Measurements from ENCODE around the gene ST6GALNAC3. TPM values are rescaled to one million over a fixed set of nuclear protein-coding genes. Genes with fewer than 3 reads are reported as not detected.

The ST6GALNAC3 gene
- total RNA-seq, 1 donor from 2014 or later, result 22.0 TPM

DNA sequence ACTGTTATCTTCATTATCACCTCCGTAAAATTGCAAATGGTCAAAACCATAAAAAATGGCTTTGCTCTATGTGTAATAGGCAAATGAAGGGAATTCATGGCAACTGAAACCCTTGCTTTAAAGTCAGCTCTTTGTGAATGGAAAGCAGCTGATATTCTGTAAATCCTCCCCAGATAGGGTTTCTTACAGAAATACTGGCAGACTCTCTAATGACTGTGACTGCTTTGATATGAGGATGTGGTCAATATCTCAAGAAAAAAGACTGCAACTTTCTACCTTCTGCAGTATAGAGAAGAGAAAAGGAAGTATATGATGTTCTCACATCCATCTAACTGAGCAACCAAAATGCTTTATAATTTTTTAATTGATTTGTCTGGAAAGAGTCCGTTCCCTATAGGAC is 193.1 kb downstream of the ST6GALNAC3 start:
- no peak for DNase-seq (ENCODE audit: low read depth, low spot score)
- H3K27me3 Mint-ChIP-seq (ENCODE audit: low read depth), result no peaks in the 10 kb centered on the region
- H3K9me3 Mint-ChIP-seq, result no peaks in the 10 kb centered on the region
- TF ChIP-seq, protein P1, sequence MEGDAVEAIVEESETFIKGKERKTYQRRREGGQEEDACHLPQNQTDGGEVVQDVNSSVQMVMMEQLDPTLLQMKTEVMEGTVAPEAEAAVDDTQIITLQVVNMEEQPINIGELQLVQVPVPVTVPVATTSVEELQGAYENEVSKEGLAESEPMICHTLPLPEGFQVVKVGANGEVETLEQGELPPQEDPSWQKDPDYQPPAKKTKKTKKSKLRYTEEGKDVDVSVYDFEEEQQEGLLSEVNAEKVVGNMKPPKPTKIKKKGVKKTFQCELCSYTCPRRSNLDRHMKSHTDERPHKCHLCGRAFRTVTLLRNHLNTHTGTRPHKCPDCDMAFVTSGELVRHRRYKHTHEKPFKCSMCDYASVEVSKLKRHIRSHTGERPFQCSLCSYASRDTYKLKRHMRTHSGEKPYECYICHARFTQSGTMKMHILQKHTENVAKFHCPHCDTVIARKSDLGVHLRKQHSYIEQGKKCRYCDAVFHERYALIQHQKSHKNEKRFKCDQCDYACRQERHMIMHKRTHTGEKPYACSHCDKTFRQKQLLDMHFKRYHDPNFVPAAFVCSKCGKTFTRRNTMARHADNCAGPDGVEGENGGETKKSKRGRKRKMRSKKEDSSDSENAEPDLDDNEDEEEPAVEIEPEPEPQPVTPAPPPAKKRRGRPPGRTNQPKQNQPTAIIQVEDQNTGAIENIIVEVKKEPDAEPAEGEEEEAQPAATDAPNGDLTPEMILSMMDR (conservative IDR thresholded peaks at IDR 0.05), result no peak
- no peaks in the 10 kb centered on the region for H3K36me3 Mint-ChIP-seq (ENCODE audit: low read depth)
- no peak overlapping the region for H3K4me3 Mint-ChIP-seq
- peaks cover 19% of the 10 kb centered on the region for H3K4me1 Mint-ChIP-seq
- no peak overlapping the region for H3K27ac Mint-ChIP-seq (ENCODE audit: unreplicated experiment)

DNA sequence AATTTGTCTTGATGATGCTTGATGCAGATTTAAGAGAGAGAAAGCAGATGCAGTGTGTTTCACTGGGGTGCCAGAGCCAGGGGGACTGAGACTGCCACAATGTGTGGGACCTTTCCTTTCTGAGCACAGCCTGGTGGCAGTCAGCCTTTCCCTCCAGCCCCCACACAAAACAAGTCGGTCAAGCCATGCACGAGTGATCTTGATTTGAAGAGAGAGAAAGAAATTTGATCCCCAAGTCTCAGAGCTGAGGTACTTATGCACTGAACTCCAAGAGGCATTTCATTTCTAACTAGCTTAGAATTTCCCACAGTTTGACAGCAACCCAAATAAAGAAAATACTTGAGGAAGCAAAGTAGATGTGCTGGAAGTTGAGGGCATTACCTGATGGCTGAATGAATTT is 193.8 kb downstream of the ST6GALNAC3 start:
- no peak for DNase-seq (ENCODE audit: low read depth, low spot score)
- no peak overlapping the region for H3K4me3 Mint-ChIP-seq
- H3K36me3 Mint-ChIP-seq (ENCODE audit: low read depth), result no peaks in the 10 kb centered on the region
- H3K27ac Mint-ChIP-seq (ENCODE audit: unreplicated experiment), result no peak overlapping the region
- peaks cover 19% of the 10 kb centered on the region for H3K4me1 Mint-ChIP-seq
- no peaks in the 10 kb centered on the region for H3K9me3 Mint-ChIP-seq
- H3K27me3 Mint-ChIP-seq (ENCODE audit: low read depth), result no peaks in the 10 kb centered on the region
- TF ChIP-seq, protein P1 (conservative IDR thresholded peaks at IDR 0.05), result no peak

DNA sequence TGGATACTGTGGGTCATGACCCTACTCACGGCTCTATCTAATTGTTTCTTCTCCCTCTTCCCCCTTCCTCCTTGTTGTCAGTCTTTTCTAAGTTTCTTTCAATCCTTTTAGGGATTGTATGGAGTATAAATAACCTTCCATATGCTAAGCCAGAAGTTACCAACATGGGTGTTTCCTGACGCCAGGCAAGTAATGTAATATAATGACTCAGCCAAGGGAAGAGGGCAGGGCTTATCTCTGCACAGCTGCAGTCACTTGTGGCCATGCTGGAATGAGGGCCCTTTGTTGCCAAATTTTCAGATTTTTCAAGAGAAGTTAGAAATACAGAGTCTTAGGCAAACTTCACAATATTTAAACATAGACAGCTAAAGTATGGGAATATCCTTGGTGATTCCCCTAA is 194.6 kb downstream of the ST6GALNAC3 start:
- Mint-ChIP-seq H3K27ac (ENCODE audit: unreplicated experiment) (peak overlapping the region; percentile 85), H3K36me3 (ENCODE audit: low read depth) (no peaks in the 10 kb centered on the region), H3K27me3 (ENCODE audit: low read depth) (no peaks in the 10 kb centered on the region), H3K4me3 (no peak overlapping the region), H3K4me1 (peaks cover 19% of the 10 kb centered on the region), H3K9me3 (no peaks in the 10 kb centered on the region)
- TF ChIP-seq, protein P1 (conservative IDR thresholded peaks at IDR 0.05), result no peak
- no peak for DNase-seq (ENCODE audit: low read depth, low spot score)

DNA sequence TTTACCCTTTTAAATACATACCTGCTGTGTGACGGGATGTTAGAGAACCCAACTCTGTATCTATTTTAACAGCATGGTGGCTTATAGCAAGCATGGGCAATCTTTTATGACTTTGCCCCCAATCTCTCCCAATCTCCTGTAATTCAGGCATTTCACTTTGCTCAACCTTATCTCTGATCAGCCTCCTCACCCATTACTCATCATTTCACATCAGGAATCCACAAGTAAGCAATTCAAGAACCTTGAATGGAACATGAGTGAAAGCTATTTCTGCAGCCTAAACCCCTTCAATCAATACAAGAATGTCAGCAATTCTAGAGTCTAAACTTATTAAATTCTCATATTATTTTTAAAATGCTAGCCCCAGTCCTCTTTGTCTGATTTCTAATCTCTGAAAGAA is 199.8 kb downstream of the ST6GALNAC3 start:
- Mint-ChIP-seq H3K27ac (ENCODE audit: unreplicated experiment) (no peak overlapping the region), H3K27me3 (ENCODE audit: low read depth) (no peaks in the 10 kb centered on the region), H3K9me3 (no peaks in the 10 kb centered on the region), H3K4me3 (no peak overlapping the region), H3K4me1 (peaks cover 12% of the 10 kb centered on the region), H3K36me3 (ENCODE audit: low read depth) (no peaks in the 10 kb centered on the region)
- TF ChIP-seq, protein P1 (conservative IDR thresholded peaks at IDR 0.05), result no peak
- no peak for DNase-seq (ENCODE audit: low read depth, low spot score)

DNA sequence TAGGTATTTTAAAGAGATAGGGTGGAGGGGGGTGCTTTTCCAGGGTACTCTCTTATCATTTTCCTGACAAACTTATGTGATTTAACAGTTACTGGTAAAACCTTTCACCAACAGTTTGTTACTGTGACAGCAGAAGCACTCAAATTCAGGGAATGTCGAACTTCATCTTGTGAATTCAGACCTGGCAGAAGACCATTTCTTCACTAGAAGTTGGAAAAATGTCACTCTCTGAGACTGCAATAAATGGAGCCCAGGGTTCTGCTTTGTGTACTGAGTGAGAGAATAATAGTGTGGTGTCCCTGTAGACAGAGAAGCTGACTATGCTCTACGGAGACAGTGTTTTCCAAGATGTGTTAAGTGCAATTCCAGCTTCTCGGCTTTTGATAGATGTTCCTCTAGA is 200.2 kb downstream of the ST6GALNAC3 start:
- no peak overlapping the region for H3K4me3 Mint-ChIP-seq
- no peak overlapping the region for H3K27ac Mint-ChIP-seq (ENCODE audit: unreplicated experiment)

More for the DNA sequence above, 200.2 kb downstream of the ST6GALNAC3 start:
- Mint-ChIP-seq H3K36me3 (ENCODE audit: low read depth) (no peaks in the 10 kb centered on the region), H3K27me3 (ENCODE audit: low read depth) (no peaks in the 10 kb centered on the region), H3K9me3 (no peaks in the 10 kb centered on the region), H3K4me1 (peaks cover 14% of the 10 kb centered on the region)
- no peak for DNase-seq (ENCODE audit: low read depth, low spot score)
- TF ChIP-seq, protein P1 (conservative IDR thresholded peaks at IDR 0.05), result no peak

Data from neural crest cell (in vitro differentiated cells).